ENCODE measurements around the gene DHRSX. TPM values are rescaled to one million over a fixed set of nuclear protein-coding genes. Genes with fewer than 3 reads are reported as not detected.
"Not testable (repeated sequence)": the region's sequence is repeated elsewhere in the genome, so short reads cannot be mapped to it uniquely, and the experiment has no call there.

The DHRSX gene
- polyA plus RNA-seq, 1 donor from 2014 or later: 15.7 TPM

GRCh38 chrX:2474963-2475726 lies 25.6 kb downstream of the DHRSX start:
- H3K27ac ChIP-seq (ENCODE audit: low read length): no peak overlapping the region
- H3K4me2 ChIP-seq (ENCODE audit: low read length): no peak overlapping the region
- H2AFZ ChIP-seq (ENCODE audit: low read depth, low read length): no peak overlapping the region
- H3K27me3 ChIP-seq (ENCODE audit: insufficient read depth, low read depth, low read length): no peaks in the 10 kb centered on the region
- peaks cover 10% of the 10 kb centered on the region for H3K9me3 ChIP-seq (ENCODE audit: low read length)
- H3K36me3 ChIP-seq (ENCODE audit: insufficient read depth, low read length): peaks cover 11% of the 10 kb centered on the region
- no peaks in the 10 kb centered on the region for H3F3A ChIP-seq (ENCODE audit: insufficient read depth, low read length, poor library complexity, severe bottlenecking)
- TF ChIP-seq REST (IDR thresholded peaks at IDR 0.05; ENCODE audit: borderline replicate concordance) (no peak), POLR2AphosphoS5 (IDR thresholded peaks at IDR 0.05) (no peak), SMC3 (conservative IDR thresholded peaks at IDR 0.05; ENCODE audit: poor library complexity) (no peak), EP300 (conservative IDR thresholded peaks at IDR 0.05; ENCODE audit: poor library complexity, severe bottlenecking) (no peak), EZH2 (IDR thresholded peaks at IDR 0.05; ENCODE audit: borderline replicate concordance, insufficient read depth, low read length, poor library complexity, severe bottlenecking) (no peak), RAD21 (conservative IDR thresholded peaks at IDR 0.05) (no peak), TAF1 (IDR thresholded peaks at IDR 0.05; ENCODE audit: low read depth) (no peak), CTCF (IDR thresholded peaks at IDR 0.05; ENCODE audit: poor library complexity, severe bottlenecking) (no peak), MXI1 (conservative IDR thresholded peaks at IDR 0.05; ENCODE audit: poor library complexity, severe bottlenecking) (no peak)
- H3K79me2 ChIP-seq (replicated peaks; ENCODE audit: insufficient read depth, low read length): peaks cover 5% of the 10 kb centered on the region
- H3K9me2 ChIP-seq (ENCODE audit: insufficient read depth, low read length): no peaks in the 10 kb centered on the region
- no peak overlapping the region for H3K4me3 ChIP-seq (ENCODE audit: low read length)
- H4K20me1 ChIP-seq (ENCODE audit: insufficient read depth): no peaks in the 10 kb centered on the region
- H3K9ac ChIP-seq (ENCODE audit: low read length): no peak overlapping the region

GRCh38 chrX:2474280-2474962 lies 26.4 kb downstream of the DHRSX start:
- no peak overlapping the region for H3K4me3 ChIP-seq (ENCODE audit: low read length)
- peaks cover 6% of the 10 kb centered on the region for H3K36me3 ChIP-seq (ENCODE audit: insufficient read depth, low read length)
- no peak for TF ChIP-seq TAF1 (IDR thresholded peaks at IDR 0.05; ENCODE audit: low read depth)
- TF ChIP-seq CTCF (IDR thresholded peaks at IDR 0.05; ENCODE audit: poor library complexity, severe bottlenecking): no peak
- no peak for TF ChIP-seq RAD21 (conservative IDR thresholded peaks at IDR 0.05)
- TF ChIP-seq EZH2 (IDR thresholded peaks at IDR 0.05; ENCODE audit: borderline replicate concordance, insufficient read depth, low read length, poor library complexity, severe bottlenecking): no peak
- H3K27me3 ChIP-seq (ENCODE audit: insufficient read depth, low read depth, low read length): no peaks in the 10 kb centered on the region
- H4K20me1 ChIP-seq (ENCODE audit: insufficient read depth): no peaks in the 10 kb centered on the region
- no peak overlapping the region for H3K4me2 ChIP-seq (ENCODE audit: low read length)
- no peaks in the 10 kb centered on the region for H3K79me2 ChIP-seq (replicated peaks; ENCODE audit: insufficient read depth, low read length)
- peaks cover 4% of the 10 kb centered on the region for H3K9me3 ChIP-seq (ENCODE audit: low read length)
- H3K9me2 ChIP-seq (ENCODE audit: insufficient read depth, low read length): no peaks in the 10 kb centered on the region
- no peak overlapping the region for H3K27ac ChIP-seq (ENCODE audit: low read length)
- H3F3A ChIP-seq (ENCODE audit: insufficient read depth, low read length, poor library complexity, severe bottlenecking): no peaks in the 10 kb centered on the region
- H2AFZ ChIP-seq (ENCODE audit: low read depth, low read length): no peak overlapping the region
- no peak overlapping the region for H3K9ac ChIP-seq (ENCODE audit: low read length)

GRCh38 chrX:2473064-2473463 lies 27.7 kb downstream of the DHRSX start:
- H3K9ac ChIP-seq (ENCODE audit: low read length); H4K20me1 ChIP-seq (ENCODE audit: insufficient read depth): not testable (repeated sequence)

More at GRCh38 chrX:2473064-2473463, 27.7 kb downstream of the DHRSX start:
- H3K4me2 ChIP-seq (ENCODE audit: low read length); H3K27me3 ChIP-seq (ENCODE audit: insufficient read depth, low read depth, low read length); H3F3A ChIP-seq (ENCODE audit: insufficient read depth, low read length, poor library complexity, severe bottlenecking); H3K4me3 ChIP-seq (ENCODE audit: low read length); H3K79me2 ChIP-seq (replicated peaks; ENCODE audit: insufficient read depth, low read length); H3K36me3 ChIP-seq (ENCODE audit: insufficient read depth, low read length); H2AFZ ChIP-seq (ENCODE audit: low read depth, low read length); H3K9me3 ChIP-seq (ENCODE audit: low read length); H3K9me2 ChIP-seq (ENCODE audit: insufficient read depth, low read length); H3K27ac ChIP-seq (ENCODE audit: low read length): not testable (repeated sequence)

Measured in neural cell (in vitro differentiated cells).